ENCODE data around the gene TNIK. TPM values are rescaled to one million over a fixed set of nuclear protein-coding genes. Genes with fewer than 3 reads are reported as not detected.

Gene TNIK
- polyA plus RNA-seq, 1 donor from 2014 or later: 19.3 TPM

DNA sequence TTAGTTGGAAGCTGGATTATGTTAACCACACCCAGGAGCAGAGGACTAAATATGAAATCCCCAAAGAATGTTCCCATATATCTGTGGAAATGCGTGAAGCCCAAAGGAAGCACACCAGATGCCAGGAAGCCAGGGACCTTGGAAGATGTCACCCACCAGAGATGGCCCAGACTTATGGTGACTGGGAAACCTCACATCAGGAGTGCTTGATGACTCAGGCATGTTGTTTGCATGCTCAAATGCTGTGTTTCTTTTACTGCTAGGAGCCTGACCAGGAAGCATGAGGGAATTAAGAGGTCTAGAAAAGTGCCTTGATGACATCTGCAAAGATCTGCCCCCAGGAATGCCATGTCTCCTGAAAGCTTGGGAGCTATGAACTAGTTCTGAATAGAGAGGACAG, 324.7 kb downstream of the TNIK start:
- Histone ChIP-seq H3K79me2 (replicated peaks; ENCODE audit: insufficient read depth, low read length) (no peaks in the 10 kb centered on the region), H3F3A (ENCODE audit: insufficient read depth, low read length, poor library complexity, severe bottlenecking) (no peaks in the 10 kb centered on the region), H3K9me3 (ENCODE audit: low read length) (no peaks in the 10 kb centered on the region), H3K4me2 (ENCODE audit: low read length) (no peak overlapping the region), H3K9me2 (ENCODE audit: insufficient read depth, low read length) (no peaks in the 10 kb centered on the region), H2AFZ (ENCODE audit: low read depth, low read length) (no peak overlapping the region), H3K36me3 (ENCODE audit: insufficient read depth, low read length) (peaks cover 18% of the 10 kb centered on the region), H4K20me1 (ENCODE audit: insufficient read depth) (no peaks in the 10 kb centered on the region), H3K4me3 (ENCODE audit: low read length) (no peak overlapping the region), H3K27me3 (ENCODE audit: insufficient read depth, low read depth, low read length) (no peaks in the 10 kb centered on the region), H3K9ac (ENCODE audit: low read length) (no peak overlapping the region), H3K27ac (ENCODE audit: low read length) (no peak overlapping the region)
- TF ChIP-seq, protein P1, sequence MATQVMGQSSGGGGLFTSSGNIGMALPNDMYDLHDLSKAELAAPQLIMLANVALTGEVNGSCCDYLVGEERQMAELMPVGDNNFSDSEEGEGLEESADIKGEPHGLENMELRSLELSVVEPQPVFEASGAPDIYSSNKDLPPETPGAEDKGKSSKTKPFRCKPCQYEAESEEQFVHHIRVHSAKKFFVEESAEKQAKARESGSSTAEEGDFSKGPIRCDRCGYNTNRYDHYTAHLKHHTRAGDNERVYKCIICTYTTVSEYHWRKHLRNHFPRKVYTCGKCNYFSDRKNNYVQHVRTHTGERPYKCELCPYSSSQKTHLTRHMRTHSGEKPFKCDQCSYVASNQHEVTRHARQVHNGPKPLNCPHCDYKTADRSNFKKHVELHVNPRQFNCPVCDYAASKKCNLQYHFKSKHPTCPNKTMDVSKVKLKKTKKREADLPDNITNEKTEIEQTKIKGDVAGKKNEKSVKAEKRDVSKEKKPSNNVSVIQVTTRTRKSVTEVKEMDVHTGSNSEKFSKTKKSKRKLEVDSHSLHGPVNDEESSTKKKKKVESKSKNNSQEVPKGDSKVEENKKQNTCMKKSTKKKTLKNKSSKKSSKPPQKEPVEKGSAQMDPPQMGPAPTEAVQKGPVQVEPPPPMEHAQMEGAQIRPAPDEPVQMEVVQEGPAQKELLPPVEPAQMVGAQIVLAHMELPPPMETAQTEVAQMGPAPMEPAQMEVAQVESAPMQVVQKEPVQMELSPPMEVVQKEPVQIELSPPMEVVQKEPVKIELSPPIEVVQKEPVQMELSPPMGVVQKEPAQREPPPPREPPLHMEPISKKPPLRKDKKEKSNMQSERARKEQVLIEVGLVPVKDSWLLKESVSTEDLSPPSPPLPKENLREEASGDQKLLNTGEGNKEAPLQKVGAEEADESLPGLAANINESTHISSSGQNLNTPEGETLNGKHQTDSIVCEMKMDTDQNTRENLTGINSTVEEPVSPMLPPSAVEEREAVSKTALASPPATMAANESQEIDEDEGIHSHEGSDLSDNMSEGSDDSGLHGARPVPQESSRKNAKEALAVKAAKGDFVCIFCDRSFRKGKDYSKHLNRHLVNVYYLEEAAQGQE (IDR thresholded peaks at IDR 0.05; ENCODE audit: borderline replicate concordance): no peak
- TF ChIP-seq EZH2 (IDR thresholded peaks at IDR 0.05; ENCODE audit: borderline replicate concordance, insufficient read depth, low read length, poor library complexity, severe bottlenecking): no peak
- TF ChIP-seq EP300 (conservative IDR thresholded peaks at IDR 0.05; ENCODE audit: poor library complexity, severe bottlenecking): no peak
- no peak for TF ChIP-seq POLR2AphosphoS5 (IDR thresholded peaks at IDR 0.05)
- TF ChIP-seq, protein P2, sequence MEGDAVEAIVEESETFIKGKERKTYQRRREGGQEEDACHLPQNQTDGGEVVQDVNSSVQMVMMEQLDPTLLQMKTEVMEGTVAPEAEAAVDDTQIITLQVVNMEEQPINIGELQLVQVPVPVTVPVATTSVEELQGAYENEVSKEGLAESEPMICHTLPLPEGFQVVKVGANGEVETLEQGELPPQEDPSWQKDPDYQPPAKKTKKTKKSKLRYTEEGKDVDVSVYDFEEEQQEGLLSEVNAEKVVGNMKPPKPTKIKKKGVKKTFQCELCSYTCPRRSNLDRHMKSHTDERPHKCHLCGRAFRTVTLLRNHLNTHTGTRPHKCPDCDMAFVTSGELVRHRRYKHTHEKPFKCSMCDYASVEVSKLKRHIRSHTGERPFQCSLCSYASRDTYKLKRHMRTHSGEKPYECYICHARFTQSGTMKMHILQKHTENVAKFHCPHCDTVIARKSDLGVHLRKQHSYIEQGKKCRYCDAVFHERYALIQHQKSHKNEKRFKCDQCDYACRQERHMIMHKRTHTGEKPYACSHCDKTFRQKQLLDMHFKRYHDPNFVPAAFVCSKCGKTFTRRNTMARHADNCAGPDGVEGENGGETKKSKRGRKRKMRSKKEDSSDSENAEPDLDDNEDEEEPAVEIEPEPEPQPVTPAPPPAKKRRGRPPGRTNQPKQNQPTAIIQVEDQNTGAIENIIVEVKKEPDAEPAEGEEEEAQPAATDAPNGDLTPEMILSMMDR (IDR thresholded peaks at IDR 0.05; ENCODE audit: poor library complexity, severe bottlenecking): no peak
- TF ChIP-seq SMC3 (conservative IDR thresholded peaks at IDR 0.05; ENCODE audit: poor library complexity): no peak
- no peak for TF ChIP-seq TAF1 (IDR thresholded peaks at IDR 0.05; ENCODE audit: low read depth)
- no peak for TF ChIP-seq RAD21 (conservative IDR thresholded peaks at IDR 0.05)
- TF ChIP-seq MXI1 (conservative IDR thresholded peaks at IDR 0.05; ENCODE audit: poor library complexity, severe bottlenecking): no peak

DNA sequence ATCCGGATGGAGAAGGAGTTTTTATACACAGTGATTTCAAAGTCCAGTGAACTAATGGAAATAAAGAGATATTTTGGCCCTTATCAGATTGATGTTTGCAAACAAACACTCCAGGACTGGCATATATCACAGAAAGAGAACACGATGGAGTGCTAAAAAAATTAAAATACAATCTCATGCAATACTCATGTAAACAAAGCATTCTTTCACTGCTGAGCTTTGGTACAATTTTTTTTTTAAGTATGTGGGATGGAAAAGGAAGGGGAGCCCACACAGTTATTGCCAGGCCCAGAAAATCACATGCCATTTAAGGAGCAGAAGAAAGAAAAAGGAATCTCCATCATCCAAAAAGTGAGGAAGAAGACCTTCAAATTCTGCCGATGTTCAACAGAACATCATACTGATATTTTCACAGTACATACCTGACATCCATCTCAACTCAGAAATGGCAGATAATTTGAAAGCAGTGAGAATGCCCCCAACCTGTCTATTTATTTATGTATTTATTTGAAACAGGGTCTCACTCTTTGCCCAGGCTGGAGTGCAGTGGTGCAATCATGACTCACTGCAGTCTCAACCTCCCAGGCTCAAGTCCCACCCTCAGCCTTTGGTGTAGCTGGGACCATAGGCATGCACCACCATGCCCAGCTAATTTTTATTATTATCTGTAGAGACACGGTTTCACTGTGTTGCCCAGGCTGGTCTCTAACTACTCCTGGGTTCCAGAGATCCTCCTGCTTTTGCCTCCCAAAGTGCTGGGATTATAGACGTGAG, 326.2 kb downstream of the TNIK start:
- Histone ChIP-seq H2AFZ (ENCODE audit: low read depth, low read length) (no peak overlapping the region), H3F3A (ENCODE audit: insufficient read depth, low read length, poor library complexity, severe bottlenecking) (no peaks in the 10 kb centered on the region), H3K9ac (ENCODE audit: low read length) (no peak overlapping the region), H3K4me3 (ENCODE audit: low read length) (no peak overlapping the region), H3K4me2 (ENCODE audit: low read length) (no peak overlapping the region), H3K9me3 (ENCODE audit: low read length) (no peaks in the 10 kb centered on the region), H3K79me2 (replicated peaks; ENCODE audit: insufficient read depth, low read length) (no peaks in the 10 kb centered on the region), H3K9me2 (ENCODE audit: insufficient read depth, low read length) (no peaks in the 10 kb centered on the region), H3K27me3 (ENCODE audit: insufficient read depth, low read depth, low read length) (no peaks in the 10 kb centered on the region), H4K20me1 (ENCODE audit: insufficient read depth) (no peaks in the 10 kb centered on the region), H3K36me3 (ENCODE audit: insufficient read depth, low read length) (peaks cover 14% of the 10 kb centered on the region), H3K27ac (ENCODE audit: low read length) (no peak overlapping the region)
- TF ChIP-seq SMC3 (conservative IDR thresholded peaks at IDR 0.05; ENCODE audit: poor library complexity) (no peak), TAF1 (IDR thresholded peaks at IDR 0.05; ENCODE audit: low read depth) (no peak), EZH2 (IDR thresholded peaks at IDR 0.05; ENCODE audit: borderline replicate concordance, insufficient read depth, low read length, poor library complexity, severe bottlenecking) (no peak), POLR2AphosphoS5 (IDR thresholded peaks at IDR 0.05) (no peak), RAD21 (conservative IDR thresholded peaks at IDR 0.05) (no peak), EP300 (conservative IDR thresholded peaks at IDR 0.05; ENCODE audit: poor library complexity, severe bottlenecking) (no peak), MXI1 (conservative IDR thresholded peaks at IDR 0.05; ENCODE audit: poor library complexity, severe bottlenecking) (no peak)
- TF ChIP-seq, protein P2 (IDR thresholded peaks at IDR 0.05; ENCODE audit: poor library complexity, severe bottlenecking): no peak
- TF ChIP-seq, protein P1 (IDR thresholded peaks at IDR 0.05; ENCODE audit: borderline replicate concordance): no peak
